Measurements from ENCODE around the gene REC114. TPM values are rescaled to one million over a fixed set of nuclear protein-coding genes. Genes with fewer than 3 reads are reported as not detected.

REC114 gene
- total RNA-seq, 1 donor from 2014 or later: not detected

DNA sequence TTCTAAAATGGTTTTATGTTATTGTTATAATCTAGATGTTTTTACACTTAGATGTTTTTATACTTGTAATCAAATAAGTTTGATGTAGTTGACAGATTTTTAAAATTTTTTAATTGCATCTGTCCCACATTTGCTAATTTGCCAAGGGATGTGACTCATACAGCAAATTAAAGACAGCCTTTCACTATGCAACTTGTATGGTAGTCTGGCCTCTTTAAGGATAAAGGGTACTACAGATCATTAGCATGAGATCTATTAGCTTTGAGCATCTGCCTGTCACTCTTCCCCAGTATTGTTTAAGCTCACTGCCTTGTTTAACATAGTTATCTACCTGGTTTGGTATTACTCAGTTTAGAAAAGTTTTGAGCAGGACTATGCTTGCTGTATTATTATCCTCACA lies 107.2 kb downstream of the REC114 start:
- H3K9me3 Mint-ChIP-seq (ENCODE audit: low read depth): no peaks in the 10 kb centered on the region
- H3K27ac Mint-ChIP-seq: no peak overlapping the region
- no peaks in the 10 kb centered on the region for H3K27me3 Mint-ChIP-seq
- H3K4me3 Mint-ChIP-seq (ENCODE audit: low read depth): no peak overlapping the region
- no peaks in the 10 kb centered on the region for H3K4me1 Mint-ChIP-seq (ENCODE audit: low read depth)
- no peaks in the 10 kb centered on the region for H3K36me3 Mint-ChIP-seq (ENCODE audit: insufficient read depth)
- no peak for DNase-seq (ENCODE audit: low spot score, unreplicated experiment)
- TF ChIP-seq, protein P1, sequence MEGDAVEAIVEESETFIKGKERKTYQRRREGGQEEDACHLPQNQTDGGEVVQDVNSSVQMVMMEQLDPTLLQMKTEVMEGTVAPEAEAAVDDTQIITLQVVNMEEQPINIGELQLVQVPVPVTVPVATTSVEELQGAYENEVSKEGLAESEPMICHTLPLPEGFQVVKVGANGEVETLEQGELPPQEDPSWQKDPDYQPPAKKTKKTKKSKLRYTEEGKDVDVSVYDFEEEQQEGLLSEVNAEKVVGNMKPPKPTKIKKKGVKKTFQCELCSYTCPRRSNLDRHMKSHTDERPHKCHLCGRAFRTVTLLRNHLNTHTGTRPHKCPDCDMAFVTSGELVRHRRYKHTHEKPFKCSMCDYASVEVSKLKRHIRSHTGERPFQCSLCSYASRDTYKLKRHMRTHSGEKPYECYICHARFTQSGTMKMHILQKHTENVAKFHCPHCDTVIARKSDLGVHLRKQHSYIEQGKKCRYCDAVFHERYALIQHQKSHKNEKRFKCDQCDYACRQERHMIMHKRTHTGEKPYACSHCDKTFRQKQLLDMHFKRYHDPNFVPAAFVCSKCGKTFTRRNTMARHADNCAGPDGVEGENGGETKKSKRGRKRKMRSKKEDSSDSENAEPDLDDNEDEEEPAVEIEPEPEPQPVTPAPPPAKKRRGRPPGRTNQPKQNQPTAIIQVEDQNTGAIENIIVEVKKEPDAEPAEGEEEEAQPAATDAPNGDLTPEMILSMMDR (IDR thresholded peaks at IDR 0.05; ENCODE audit: unreplicated experiment): no peak

DNA sequence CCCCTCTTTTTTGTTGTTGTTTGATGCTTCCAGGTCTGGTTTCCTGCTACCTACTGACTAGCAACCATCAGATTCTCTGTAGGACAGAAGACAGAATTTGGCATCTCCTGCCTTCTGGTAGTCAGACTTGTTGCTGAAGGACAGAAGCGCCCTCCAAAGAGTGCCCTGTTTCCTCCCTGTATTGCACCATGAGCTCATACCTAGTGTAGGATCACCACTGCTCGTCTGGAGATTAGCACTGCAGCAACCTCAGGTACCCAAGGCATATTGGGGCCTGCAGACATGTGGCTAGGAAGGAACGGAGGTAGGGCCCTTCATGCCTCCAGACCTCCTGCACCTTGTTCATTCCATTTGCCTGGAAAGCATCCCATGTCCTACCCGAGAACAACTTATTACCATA lies 112.1 kb downstream of the REC114 start:
- H3K9me3 Mint-ChIP-seq (ENCODE audit: low read depth): no peaks in the 10 kb centered on the region
- no peak overlapping the region for H3K27ac Mint-ChIP-seq
- TF ChIP-seq, protein P1 (IDR thresholded peaks at IDR 0.05; ENCODE audit: unreplicated experiment): no peak
- H3K27me3 Mint-ChIP-seq: no peaks in the 10 kb centered on the region
- H3K4me1 Mint-ChIP-seq (ENCODE audit: low read depth): no peaks in the 10 kb centered on the region
- no peak for DNase-seq (ENCODE audit: low spot score, unreplicated experiment)
- H3K4me3 Mint-ChIP-seq (ENCODE audit: low read depth): no peak overlapping the region
- H3K36me3 Mint-ChIP-seq (ENCODE audit: insufficient read depth): no peaks in the 10 kb centered on the region

DNA sequence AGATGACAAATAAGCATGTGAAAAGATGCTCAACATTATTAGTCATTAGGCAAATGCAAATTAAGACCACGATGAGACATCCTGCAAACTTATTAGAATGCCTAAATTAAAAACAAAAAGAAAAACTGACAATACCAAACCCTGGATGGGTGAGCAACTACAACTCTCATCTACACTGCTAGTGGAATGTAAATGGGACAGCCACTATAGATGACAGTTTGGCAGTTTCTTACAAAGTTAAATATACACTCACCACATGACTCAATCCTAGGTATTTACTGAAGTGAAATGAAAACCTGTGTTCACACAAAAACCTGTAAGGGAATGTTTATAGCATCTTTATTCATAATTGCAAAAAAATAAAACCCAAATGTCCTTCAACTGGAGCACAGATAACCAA lies 115.6 kb downstream of the REC114 start:
- H3K27me3 Mint-ChIP-seq: no peaks in the 10 kb centered on the region
- no peak for DNase-seq (ENCODE audit: low spot score, unreplicated experiment)
- H3K4me3 Mint-ChIP-seq (ENCODE audit: low read depth): no peak overlapping the region
- TF ChIP-seq, protein P1 (IDR thresholded peaks at IDR 0.05; ENCODE audit: unreplicated experiment): no peak
- no peak overlapping the region for H3K27ac Mint-ChIP-seq
- H3K9me3 Mint-ChIP-seq (ENCODE audit: low read depth): no peaks in the 10 kb centered on the region
- H3K4me1 Mint-ChIP-seq (ENCODE audit: low read depth): no peaks in the 10 kb centered on the region
- H3K36me3 Mint-ChIP-seq (ENCODE audit: insufficient read depth): peaks cover 3% of the 10 kb centered on the region

GRCh38 chr15:73560501-73561117 lies 117.6 kb downstream of the REC114 start:
- no peak for DNase-seq (ENCODE audit: low spot score, unreplicated experiment)
- no peak overlapping the region for H3K4me3 Mint-ChIP-seq (ENCODE audit: low read depth)
- no peaks in the 10 kb centered on the region for H3K4me1 Mint-ChIP-seq (ENCODE audit: low read depth)
- TF ChIP-seq, protein P1 (IDR thresholded peaks at IDR 0.05; ENCODE audit: unreplicated experiment): peak; percentile 65
- peaks cover 3% of the 10 kb centered on the region for H3K36me3 Mint-ChIP-seq (ENCODE audit: insufficient read depth)
- H3K9me3 Mint-ChIP-seq (ENCODE audit: low read depth): no peaks in the 10 kb centered on the region
- H3K27ac Mint-ChIP-seq: peak overlapping the region; percentile 34
- no peaks in the 10 kb centered on the region for H3K27me3 Mint-ChIP-seq

- Mint-ChIP-seq H3K36me3 (ENCODE audit: insufficient read depth) (peaks cover 6% of the 10 kb centered on the region), H3K4me3 (ENCODE audit: low read depth) (no peak overlapping the region), H3K4me1 (ENCODE audit: low read depth) (no peaks in the 10 kb centered on the region), H3K27me3 (no peaks in the 10 kb centered on the region), H3K27ac (no peak overlapping the region), H3K9me3 (ENCODE audit: low read depth) (no peaks in the 10 kb centered on the region)
- no peak for DNase-seq (ENCODE audit: low spot score, unreplicated experiment)
- TF ChIP-seq, protein P1 (IDR thresholded peaks at IDR 0.05; ENCODE audit: unreplicated experiment): no peak
Measured at GRCh38 chr15:73564255-73564654, 121.3 kb downstream of the REC114 start.
